Thymus (tissue), 14 donors: ENCODE data around the gene CALML6. TPM values are rescaled to one million over a fixed set of nuclear protein-coding genes. Genes with fewer than 3 reads are reported as not detected.

Source experiments
- DNase-seq, 9 donors: peaks; one replicate each; pipeline ENCODE4 v3.0.0-alpha.2; 2013; ENCODE audit warnings: low spot score in 9 of 9, low read depth in 6 of 9, missing footprints in 1 of 9
- H3K27ac ChIP-seq, 2 donors: one replicate each; pipeline ENCODE4 v1.5.1; 2013; ENCODE audit warnings: control low read depth in 1 of 2, low read depth in 1 of 2, low read length in 1 of 2, mild to moderate bottlenecking in 1 of 2, moderate library complexity in 1 of 2
- H3K27me3 ChIP-seq, 2 donors: one replicate each; pipeline ENCODE4 v1.5.1; 2013; ENCODE audit warnings: low read length in 1 of 2; ENCODE audit not compliant: control insufficient read depth in 2 of 2, insufficient read depth in 1 of 2
- H3K36me3 ChIP-seq, 2 donors: one replicate each; pipeline ENCODE4 v1.5.1; 2013; ENCODE audit warnings: low read length in 1 of 2, mild to moderate bottlenecking in 1 of 2, moderate library complexity in 1 of 2; ENCODE audit not compliant: control insufficient read depth in 2 of 2, insufficient read depth in 2 of 2
- H3K4me1 ChIP-seq, 2 donors: one replicate each; pipeline ENCODE4 v1.5.1; 2013; ENCODE audit warnings: low read length in 2 of 2; ENCODE audit not compliant: control insufficient read depth in 2 of 2, insufficient read depth in 2 of 2
- H3K4me3 ChIP-seq, 2 donors: one replicate each; pipeline ENCODE4 v1.5.1; 2013; ENCODE audit warnings: low read length in 2 of 2, control low read depth in 1 of 2, mild to moderate bottlenecking in 1 of 2
- H3K9me3 ChIP-seq, 2 donors: one replicate each; pipeline ENCODE4 v1.5.1; 2013; ENCODE audit warnings: low read length in 1 of 2, mild to moderate bottlenecking in 1 of 2; ENCODE audit not compliant: control insufficient read depth in 2 of 2, insufficient read depth in 1 of 2
- WGBS: extraction: QIAGEN DNeasy Blood & Tissue Kit; methylation state at CpG from one replicate; pipeline ENCODE4 v1.1.7; 2013; 5-methylcytosine and 5-hydroxymethylcytosine counted together
- long read RNA-seq, 10 donors: transcript quantifications; one replicate each; lab custom pipeline, GENCODE V29; 2026
- polyA plus RNA-seq: library from polyadenylated mRNA; stranded (reverse); fragments of 200-250 nt; gene quantifications from one replicate; pipeline ENCODE4 v1.2.3, GENCODE V29; 2013
- total RNA-seq: library from RNA; stranded (reverse); fragments of 120-200 nt; gene quantifications from one replicate; pipeline ENCODE4 v1.2.4, GENCODE V29; 2013
- donor health status: healthy.

Gene CALML6, protein sequence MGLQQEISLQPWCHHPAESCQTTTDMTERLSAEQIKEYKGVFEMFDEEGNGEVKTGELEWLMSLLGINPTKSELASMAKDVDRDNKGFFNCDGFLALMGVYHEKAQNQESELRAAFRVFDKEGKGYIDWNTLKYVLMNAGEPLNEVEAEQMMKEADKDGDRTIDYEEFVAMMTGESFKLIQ
- total RNA-seq (0.47 TPM), polyA plus RNA-seq (7.1 TPM)
- long read RNA-seq, donor 1 = 0 reads
- long read RNA-seq, donor 2, partial matches to known transcripts = 0 of 1 reads
- long read RNA-seq, donor 2, other reads (novel, unspliced or antisense) = 0 of 1 reads
- long read RNA-seq, donor 3 = 0 reads
- long read RNA-seq, donor 4, partial matches to known transcripts = 0 of 1 reads
- long read RNA-seq, donor 4, other reads (novel, unspliced or antisense) = 0 of 1 reads
- long read RNA-seq, donor 5, partial matches to known transcripts = 0 of 1 reads
- long read RNA-seq, donor 5, other reads (novel, unspliced or antisense) = 0 of 1 reads
- long read RNA-seq, donor 6, partial matches to known transcripts = 0 of 1 reads
- long read RNA-seq, donor 6, other reads (novel, unspliced or antisense) = 0 of 1 reads
- long read RNA-seq, donor 7 = 0 reads
- long read RNA-seq, donor 8 = 0 reads
- long read RNA-seq, donor 9 = 0 reads
- long read RNA-seq, donor 10 = 0 reads

GRCh38 chr1:1914971-1915692 is at the start of gene CALML6:
Gene CALML6, plus strand, starts transcription at chr1:1915260. Its CDS starts 21 bp downstream, at chr1:1915281.
- WGBS = 96% methylated on average over 15 of the region's 15 CpGs
- DNase-seq = no peak
- Histone ChIP-seq H3K36me3 (no peaks in the 10 kb centered on the region), H3K9me3 (peaks cover 0 to 2% of the 10 kb centered on the region in 2 donors), H3K27ac (no peak within 1 kb of the TSS), H3K4me1 (peaks cover 10 to 11% of the 10 kb centered on the region in 2 donors), H3K27me3 (peaks cover 3 to 20% of the 10 kb centered on the region in 2 donors), H3K4me3 (no peak within 1 kb of the TSS)

GRCh38 chr1:1867164-1867563 is 47.9 kb upstream of the CALML6 start:
- WGBS = 98% methylated on average over 3 of the region's 3 CpGs
- Histone ChIP-seq H3K9me3 (no peaks in the 10 kb centered on the region), H3K36me3 (peaks cover 9 to 15% of the 10 kb centered on the region in 2 donors), H3K27me3 (no peaks in the 10 kb centered on the region), H3K27ac (no peak overlapping the region), H3K4me3 (no peak overlapping the region), H3K4me1 (peaks cover 0 to 2% of the 10 kb centered on the region in 2 donors)
- no peak for DNase-seq

DNA sequence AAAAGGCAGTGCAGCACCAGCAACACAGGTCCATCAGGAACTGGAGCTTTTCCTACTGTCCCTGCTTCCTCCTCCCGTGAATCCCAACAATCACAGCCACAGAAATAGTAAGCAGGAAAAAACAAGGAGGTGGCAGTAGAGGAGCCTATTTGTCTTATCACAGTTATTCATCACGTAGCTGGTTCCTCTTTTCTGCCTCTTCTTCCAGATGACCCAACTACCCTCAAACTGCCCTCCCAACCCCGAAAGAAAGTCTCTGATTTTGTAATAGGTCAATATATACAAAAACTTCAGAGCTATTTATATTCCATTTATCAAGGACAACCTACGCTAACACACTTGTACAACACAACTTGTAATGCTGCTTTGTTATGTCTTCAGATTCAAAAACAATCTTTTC is 45.6 kb upstream of the CALML6 start:
- peak overlapping the region in 1 of 2 donors; percentile 31 for H3K27ac ChIP-seq
- no peaks in the 10 kb centered on the region for H3K9me3 ChIP-seq
- 55% methylated on average over 4 of the region's 4 CpGs for whole genome bisulfite sequencing
- peaks cover 2 to 3% of the 10 kb centered on the region in 2 donors for H3K4me1 ChIP-seq
- H3K36me3 ChIP-seq = peaks cover 16 to 21% of the 10 kb centered on the region in 2 donors
- no peak overlapping the region for H3K4me3 ChIP-seq
- no peaks in the 10 kb centered on the region for H3K27me3 ChIP-seq
- DNase-seq = no peak

GRCh38 chr1:1872329-1872994 is 42.6 kb upstream of the CALML6 start:
- Histone ChIP-seq H3K4me3 (no peak overlapping the region), H3K27me3 (no peaks in the 10 kb centered on the region), H3K9me3 (no peaks in the 10 kb centered on the region), H3K36me3 (peaks cover 32 to 44% of the 10 kb centered on the region in 2 donors), H3K27ac (no peak overlapping the region), H3K4me1 (peaks cover 3 to 4% of the 10 kb centered on the region in 2 donors)
- no peak for DNase-seq
- WGBS = 94% methylated on average over 11 of the region's 11 CpGs

- Histone ChIP-seq H3K9me3 (no peaks in the 10 kb centered on the region), H3K36me3 (peaks cover 32 to 51% of the 10 kb centered on the region in 2 donors), H3K4me3 (no peak overlapping the region), H3K27ac (no peak overlapping the region), H3K27me3 (no peaks in the 10 kb centered on the region), H3K4me1 (peaks cover 3 to 4% of the 10 kb centered on the region in 2 donors)
- WGBS = 98% methylated on average over 2 of the region's 2 CpGs
- no peak for DNase-seq
Observed at GRCh38 chr1:1873186-1873585, 41.9 kb upstream of the CALML6 start.

DNA sequence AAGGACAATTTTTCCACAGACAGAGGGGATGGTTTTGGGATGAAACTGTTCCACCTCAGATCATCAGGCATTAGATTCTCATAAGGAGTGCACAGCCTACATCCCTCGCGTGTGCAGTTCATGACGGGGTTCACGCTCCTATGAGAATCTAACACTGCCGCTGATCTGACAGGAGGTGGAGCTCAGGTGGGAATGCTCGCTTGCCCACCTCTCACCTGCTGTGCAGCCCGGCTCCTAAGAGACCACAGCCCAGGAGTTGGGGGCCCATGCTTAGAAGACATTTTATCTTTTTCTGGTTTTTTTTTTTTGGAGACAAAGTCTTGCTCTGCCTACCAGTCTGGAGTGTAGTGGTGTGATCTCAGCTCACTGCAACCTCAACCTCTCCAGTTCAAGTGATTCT is 40.2 kb upstream of the CALML6 start:
- Histone ChIP-seq H3K9me3 (no peaks in the 10 kb centered on the region), H3K27ac (no peak overlapping the region), H3K4me3 (no peak overlapping the region), H3K27me3 (no peaks in the 10 kb centered on the region), H3K36me3 (peaks cover 34 to 59% of the 10 kb centered on the region in 2 donors), H3K4me1 (peaks cover 4 to 5% of the 10 kb centered on the region in 2 donors)
- no peak for DNase-seq
- 99% methylated on average over 7 of the region's 7 CpGs for WGBS

- Histone ChIP-seq H3K4me3 (no peak overlapping the region), H3K4me1 (peaks cover 4 to 5% of the 10 kb centered on the region in 2 donors), H3K9me3 (no peaks in the 10 kb centered on the region), H3K27ac (no peak overlapping the region), H3K27me3 (no peaks in the 10 kb centered on the region), H3K36me3 (peaks cover 34 to 57% of the 10 kb centered on the region in 2 donors)
- no peak for DNase-seq
- 100% methylated on average over 1 of the region's 1 CpG for WGBS
Observed at GRCh38 chr1:1875932-1876331, 39.1 kb upstream of the CALML6 start.

DNA sequence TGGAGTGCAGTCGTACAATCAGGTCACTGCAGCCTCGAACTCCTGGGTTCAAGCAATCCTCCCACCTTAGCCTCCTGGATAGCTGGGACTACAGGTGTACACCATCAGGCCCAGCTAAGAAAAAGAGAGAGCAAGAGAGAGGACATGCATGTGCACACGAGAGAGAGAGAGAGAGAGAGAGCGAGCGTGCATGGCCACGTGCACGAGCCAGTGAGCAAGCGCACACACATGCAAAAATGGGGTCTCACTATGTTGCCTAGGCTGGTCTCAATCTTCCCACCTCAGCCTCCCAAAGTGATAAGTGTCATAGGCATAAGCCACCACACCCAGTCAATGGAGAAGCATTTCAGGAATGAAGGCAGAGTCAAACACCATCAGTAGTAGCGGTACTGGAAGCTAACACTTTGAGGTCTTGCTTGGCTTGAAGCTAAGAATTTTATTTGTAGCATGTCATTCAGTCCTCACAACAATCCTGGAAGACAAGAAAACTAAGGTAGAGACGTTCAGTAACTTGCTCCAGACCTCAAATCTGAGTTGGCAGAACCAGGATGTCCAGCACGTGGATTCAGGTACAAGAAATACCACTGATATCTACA is 38.6 kb upstream of the CALML6 start:
- Histone ChIP-seq H3K9me3 (no peaks in the 10 kb centered on the region), H3K27ac (no peak overlapping the region), H3K4me3 (no peak overlapping the region), H3K36me3 (peaks cover 34 to 59% of the 10 kb centered on the region in 2 donors), H3K4me1 (peaks cover 4 to 5% of the 10 kb centered on the region in 2 donors), H3K27me3 (no peaks in the 10 kb centered on the region)
- DNase-seq = no peak
- WGBS = 95% methylated on average over 11 of the region's 11 CpGs
